ENCODE results near the gene DEF6.
"Not testable (repeated sequence)": the region's sequence is repeated elsewhere in the genome, so short reads cannot be mapped to it uniquely, and the experiment has no call there.

Gene DEF6

DNA sequence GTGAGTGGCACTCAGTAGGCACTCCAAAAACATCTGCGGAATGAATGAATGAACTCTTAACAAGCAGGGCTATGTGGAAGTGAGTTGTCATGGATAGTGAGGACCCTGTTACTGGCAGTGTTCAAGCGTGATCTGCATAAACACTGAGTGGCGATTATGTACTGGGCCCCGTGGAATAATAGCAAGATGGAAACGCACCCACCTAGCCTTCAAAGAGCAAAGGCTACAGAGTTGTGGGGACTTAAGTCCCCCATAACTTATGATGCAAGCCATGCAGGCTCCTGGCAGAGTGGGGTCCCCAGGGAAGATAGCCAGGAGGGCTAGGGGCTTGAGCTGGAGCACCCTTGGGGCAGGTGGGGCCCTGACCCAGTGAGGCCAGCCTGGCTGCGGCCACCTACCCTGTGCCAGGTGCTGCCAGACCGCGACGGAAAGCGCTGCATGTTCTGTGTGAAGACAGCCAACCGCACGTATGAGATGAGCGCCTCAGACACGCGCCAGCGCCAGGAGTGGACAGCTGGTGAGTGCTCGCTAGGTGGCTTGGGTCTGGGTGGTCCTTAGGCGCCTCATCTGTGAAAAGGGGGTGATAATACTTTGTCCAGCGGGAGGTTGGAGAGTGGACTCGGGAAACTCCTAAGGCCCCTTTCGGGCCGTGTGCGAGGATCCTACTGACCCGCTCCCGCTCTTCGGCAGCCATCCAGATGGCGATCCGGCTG, 20.0 kb downstream of the DEF6 start:
- Histone ChIP-seq H3K4me3 (ENCODE audit: low read length) (peak overlapping the region; percentile 83), H3K9me3 (replicated peaks; ENCODE audit: low read length) (no peaks in the 10 kb centered on the region), H3K4me2 (ENCODE audit: low read length) (peak overlapping the region; percentile 97), H3K36me3 (ENCODE audit: insufficient read depth, low read length) (no peaks in the 10 kb centered on the region), H3K27me3 (ENCODE audit: control insufficient read depth, insufficient read depth, low read length) (peaks cover 36% of the 10 kb centered on the region), H3K4me1 (ENCODE audit: control insufficient read depth, insufficient read depth, low read length) (peaks cover 11% of the 10 kb centered on the region), H3K9ac (ENCODE audit: low read depth, low read length) (peak overlapping the region; percentile 10)

DNA sequence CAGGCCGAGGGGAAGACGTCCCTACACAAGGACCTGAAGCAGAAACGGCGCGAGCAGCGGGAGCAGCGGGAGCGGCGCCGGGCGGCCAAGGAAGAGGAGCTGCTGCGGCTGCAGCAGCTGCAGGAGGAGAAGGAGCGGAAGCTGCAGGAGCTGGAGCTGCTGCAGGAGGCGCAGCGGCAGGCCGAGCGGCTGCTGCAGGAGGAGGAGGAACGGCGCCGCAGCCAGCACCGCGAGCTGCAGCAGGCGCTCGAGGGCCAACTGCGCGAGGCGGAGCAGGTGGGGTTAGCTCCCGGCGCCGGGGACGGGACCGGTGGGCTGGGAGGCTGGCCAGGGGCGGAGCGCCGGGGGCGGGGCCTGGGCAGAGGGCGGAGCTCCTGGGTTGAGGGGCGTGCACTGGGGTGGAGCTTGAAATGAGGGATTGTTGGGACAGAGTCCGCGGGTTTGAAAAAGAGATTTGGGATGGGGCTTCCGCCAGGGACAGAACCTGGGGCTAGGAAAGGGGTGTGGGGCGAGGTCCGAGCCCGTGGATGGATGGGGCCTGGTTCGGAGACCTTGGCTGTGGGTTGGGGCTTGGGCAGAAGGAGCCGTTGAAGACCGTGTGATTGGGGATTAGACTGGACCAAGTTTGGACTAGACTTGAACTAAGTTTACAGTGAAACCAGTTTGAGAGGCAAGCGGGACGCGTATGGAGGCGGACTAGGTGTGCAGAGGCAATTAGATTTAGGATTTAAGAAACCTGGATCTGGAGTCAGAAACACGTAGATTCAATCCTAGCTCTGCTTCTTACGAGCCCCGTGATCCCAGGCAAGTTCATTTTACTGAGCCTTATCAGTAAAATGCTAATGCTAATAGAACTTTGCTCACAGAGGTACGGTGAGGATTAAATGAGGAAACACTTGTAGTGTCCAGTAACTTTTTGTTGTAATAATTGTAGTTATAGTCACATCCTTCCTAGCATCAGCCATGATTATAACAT, 20.9 kb downstream of the DEF6 start:
- H3K36me3 ChIP-seq (ENCODE audit: insufficient read depth, low read length): no peaks in the 10 kb centered on the region
- H3K4me2 ChIP-seq (ENCODE audit: low read length): peak overlapping the region; percentile 97
- H3K4me3 ChIP-seq (ENCODE audit: low read length): peak overlapping the region; percentile 83
- H3K27me3 ChIP-seq (ENCODE audit: control insufficient read depth, insufficient read depth, low read length): peaks cover 31% of the 10 kb centered on the region
- H3K4me1 ChIP-seq (ENCODE audit: control insufficient read depth, insufficient read depth, low read length): peaks cover 11% of the 10 kb centered on the region
- H3K9ac ChIP-seq (ENCODE audit: low read depth, low read length): peak overlapping the region; percentile 56
- H3K9me3 ChIP-seq (replicated peaks; ENCODE audit: low read length): no peaks in the 10 kb centered on the region

DNA sequence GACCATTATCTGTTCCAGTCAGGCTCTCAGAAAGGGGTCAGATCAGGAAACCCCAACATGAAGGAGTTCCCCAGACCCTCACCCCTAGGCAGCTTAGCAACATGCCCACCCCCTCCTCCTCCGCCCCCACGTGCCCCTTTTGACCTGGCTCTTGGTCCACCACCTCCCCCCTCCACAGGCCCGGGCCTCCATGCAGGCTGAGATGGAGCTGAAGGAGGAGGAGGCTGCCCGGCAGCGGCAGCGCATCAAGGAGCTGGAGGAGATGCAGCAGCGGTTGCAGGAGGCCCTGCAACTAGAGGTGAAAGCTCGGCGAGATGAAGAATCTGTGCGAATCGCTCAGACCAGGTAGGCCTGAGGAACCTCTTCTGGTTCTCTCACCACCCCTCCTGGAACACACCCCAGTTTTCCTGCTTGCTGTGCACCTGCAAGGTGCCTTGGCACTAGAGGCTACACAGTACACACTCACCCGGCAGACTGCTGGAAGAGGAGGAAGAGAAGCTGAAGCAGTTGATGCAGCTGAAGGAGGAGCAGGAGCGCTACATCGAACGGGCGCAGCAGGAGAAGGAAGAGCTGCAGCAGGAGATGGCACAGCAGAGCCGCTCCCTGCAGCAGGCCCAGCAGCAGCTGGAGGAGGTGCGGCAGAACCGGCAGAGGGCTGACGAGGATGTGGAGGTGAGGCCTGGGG, 21.9 kb downstream of the DEF6 start:
- Histone ChIP-seq H3K9me3 (replicated peaks; ENCODE audit: low read length) (no peaks in the 10 kb centered on the region), H3K27me3 (ENCODE audit: control insufficient read depth, insufficient read depth, low read length) (peaks cover 31% of the 10 kb centered on the region), H3K9ac (ENCODE audit: low read depth, low read length) (no peak overlapping the region), H3K4me1 (ENCODE audit: control insufficient read depth, insufficient read depth, low read length) (peaks cover 11% of the 10 kb centered on the region), H3K4me2 (ENCODE audit: low read length) (no peak overlapping the region), H3K36me3 (ENCODE audit: insufficient read depth, low read length) (no peaks in the 10 kb centered on the region), H3K4me3 (ENCODE audit: low read length) (no peak overlapping the region)

DNA sequence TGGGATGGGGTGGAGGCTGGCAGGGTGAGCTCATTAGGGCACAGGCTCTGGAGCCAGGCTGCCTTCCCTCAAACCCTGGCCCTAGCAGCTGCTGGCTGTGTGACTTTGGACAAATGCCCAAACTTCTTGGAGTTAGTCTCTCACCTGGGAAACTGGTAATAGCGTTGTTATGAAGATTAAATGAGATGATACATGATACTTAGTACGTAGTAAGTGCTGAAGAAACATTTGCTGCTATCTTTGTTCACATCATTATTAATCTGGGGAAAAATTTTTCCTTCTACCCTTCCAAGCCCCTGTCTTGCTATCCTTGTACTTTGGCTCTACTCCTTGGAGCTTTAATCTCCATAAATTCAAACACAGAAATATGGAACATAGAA, 22.4 kb downstream of the DEF6 start:
- no peak overlapping the region for H3K4me2 ChIP-seq (ENCODE audit: low read length)
- H3K36me3 ChIP-seq (ENCODE audit: insufficient read depth, low read length): no peaks in the 10 kb centered on the region
- peaks cover 11% of the 10 kb centered on the region for H3K4me1 ChIP-seq (ENCODE audit: control insufficient read depth, insufficient read depth, low read length)
- H3K27me3 ChIP-seq (ENCODE audit: control insufficient read depth, insufficient read depth, low read length): peaks cover 28% of the 10 kb centered on the region
- H3K4me3 ChIP-seq (ENCODE audit: low read length): no peak overlapping the region
- H3K9ac ChIP-seq (ENCODE audit: low read depth, low read length): no peak overlapping the region
- no peaks in the 10 kb centered on the region for H3K9me3 ChIP-seq (replicated peaks; ENCODE audit: low read length)

DNA sequence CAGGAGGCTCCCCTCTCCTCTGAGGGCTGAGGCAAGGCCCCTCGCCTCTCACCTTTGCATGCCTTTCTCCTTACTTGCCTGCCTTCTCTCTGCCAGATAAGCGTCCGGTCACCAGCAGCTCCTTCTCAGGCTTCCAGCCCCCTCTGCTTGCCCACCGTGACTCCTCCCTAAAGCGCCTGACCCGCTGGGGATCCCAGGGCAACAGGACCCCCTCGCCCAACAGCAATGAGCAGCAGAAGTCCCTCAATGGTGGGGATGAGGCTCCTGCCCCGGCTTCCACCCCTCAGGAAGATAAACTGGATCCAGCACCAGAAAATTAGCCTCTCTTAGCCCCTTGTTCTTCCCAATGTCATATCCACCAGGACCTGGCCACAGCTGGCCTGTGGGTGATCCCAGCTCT, 23.5 kb downstream of the DEF6 start:
- H3K9ac ChIP-seq (ENCODE audit: low read depth, low read length): no peak overlapping the region

DNA sequence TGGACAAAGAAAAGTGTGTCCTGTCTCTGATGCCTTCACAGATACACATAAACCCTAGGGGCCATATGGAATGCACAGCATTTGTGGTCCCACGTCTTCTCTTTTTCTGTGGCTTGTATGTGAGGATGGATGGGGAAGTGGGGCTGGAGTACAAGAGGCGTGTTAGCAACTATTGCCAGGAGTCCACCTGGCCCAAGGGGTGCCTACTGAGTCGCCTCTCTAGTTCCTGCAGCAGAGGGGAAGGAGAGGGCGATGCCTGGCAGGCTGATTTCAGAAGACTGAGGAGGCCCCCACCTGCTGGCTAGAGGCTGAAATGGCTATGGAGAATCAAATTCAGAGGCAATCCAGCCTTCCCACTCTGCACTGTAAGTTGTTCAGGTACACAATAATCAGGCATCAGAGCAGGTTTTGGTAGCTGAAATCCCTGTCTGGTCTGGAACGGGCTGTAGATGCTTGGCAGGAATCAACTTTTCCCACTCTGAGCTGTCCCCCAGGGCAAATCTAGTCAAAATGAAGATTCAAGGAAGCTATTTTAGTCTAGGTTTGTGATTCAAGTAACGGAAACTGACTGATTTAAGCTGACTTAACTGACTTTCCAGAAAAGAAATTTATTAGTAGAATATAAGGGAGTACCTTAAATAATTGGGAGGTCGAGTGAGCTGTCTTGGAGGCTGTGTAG, 29.9 kb downstream of the DEF6 start:
- Histone ChIP-seq H3K9me3 (replicated peaks; ENCODE audit: low read length) (no peaks in the 10 kb centered on the region), H3K27me3 (ENCODE audit: control insufficient read depth, insufficient read depth, low read length) (no peaks in the 10 kb centered on the region), H3K4me1 (ENCODE audit: control insufficient read depth, insufficient read depth, low read length) (no peaks in the 10 kb centered on the region), H3K4me2 (ENCODE audit: low read length) (no peak overlapping the region), H3K9ac (ENCODE audit: low read depth, low read length) (no peak overlapping the region), H3K4me3 (ENCODE audit: low read length) (no peak overlapping the region), H3K36me3 (ENCODE audit: insufficient read depth, low read length) (no peaks in the 10 kb centered on the region)

More for the DNA sequence above, 23.5 kb downstream of the DEF6 start:
- Histone ChIP-seq H3K9me3 (replicated peaks; ENCODE audit: low read length) (no peaks in the 10 kb centered on the region), H3K4me1 (ENCODE audit: control insufficient read depth, insufficient read depth, low read length) (peaks cover 11% of the 10 kb centered on the region), H3K27me3 (ENCODE audit: control insufficient read depth, insufficient read depth, low read length) (peaks cover 23% of the 10 kb centered on the region), H3K4me3 (ENCODE audit: low read length) (no peak overlapping the region), H3K4me2 (ENCODE audit: low read length) (no peak overlapping the region), H3K36me3 (ENCODE audit: insufficient read depth, low read length) (no peaks in the 10 kb centered on the region)

DNA sequence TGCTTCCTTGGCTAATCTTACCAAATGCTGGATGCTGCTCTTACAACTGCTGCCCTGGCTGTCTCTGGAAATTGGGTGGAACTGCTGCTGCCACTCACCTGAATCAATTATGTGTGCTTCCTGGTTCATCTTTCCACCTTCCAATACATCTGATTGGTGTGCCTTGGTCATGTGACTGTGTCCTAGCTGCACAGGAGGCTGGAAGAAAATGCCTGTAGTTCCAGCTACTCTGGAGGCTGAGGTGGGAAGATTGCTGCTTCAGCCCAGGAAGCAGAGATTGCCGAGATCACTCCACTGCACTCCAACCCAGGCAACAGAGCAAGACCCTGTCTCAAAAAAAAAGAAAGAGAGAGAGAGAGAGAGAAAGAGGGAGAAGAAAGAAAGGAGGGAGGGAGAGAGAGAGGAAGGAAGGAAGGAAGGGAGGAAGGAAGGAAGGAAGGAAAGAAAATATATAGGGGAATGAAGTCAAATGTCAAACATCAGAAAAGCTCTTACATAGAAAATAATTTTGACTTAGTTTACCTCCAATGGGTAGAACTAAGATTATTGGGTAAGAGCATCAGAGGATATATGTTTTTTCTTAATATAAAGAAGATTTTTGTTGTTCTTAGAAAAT, 30.6 kb downstream of the DEF6 start:
- Histone ChIP-seq H3K4me2 (ENCODE audit: low read length) (no peak overlapping the region), H3K9ac (ENCODE audit: low read depth, low read length) (no peak overlapping the region), H3K27me3 (ENCODE audit: control insufficient read depth, insufficient read depth, low read length) (no peaks in the 10 kb centered on the region), H3K9me3 (replicated peaks; ENCODE audit: low read length) (no peaks in the 10 kb centered on the region), H3K4me3 (ENCODE audit: low read length) (no peak overlapping the region), H3K4me1 (ENCODE audit: control insufficient read depth, insufficient read depth, low read length) (no peaks in the 10 kb centered on the region), H3K36me3 (ENCODE audit: insufficient read depth, low read length) (no peaks in the 10 kb centered on the region)

DNA sequence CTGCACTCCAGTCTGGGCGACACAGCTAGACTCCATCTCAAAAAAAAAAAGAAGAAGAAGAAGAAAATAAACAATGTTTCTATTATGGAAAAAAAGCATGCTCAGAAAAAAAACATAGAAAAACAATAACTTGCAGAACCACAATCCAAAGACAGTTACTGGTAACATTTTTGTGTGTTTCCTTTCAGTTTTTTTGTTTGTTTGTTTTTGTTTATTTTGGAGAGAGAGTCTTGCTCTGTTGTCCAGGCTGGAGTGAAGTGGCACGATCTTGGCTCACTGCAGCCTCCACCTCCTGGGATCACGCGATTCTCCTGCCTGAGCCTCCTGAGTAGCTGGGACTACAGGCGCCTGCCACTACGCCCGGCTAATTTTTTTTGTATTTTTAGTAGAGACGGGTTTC, 31.3 kb downstream of the DEF6 start:
- H3K27me3 ChIP-seq (ENCODE audit: control insufficient read depth, insufficient read depth, low read length); H3K4me3 ChIP-seq (ENCODE audit: low read length); H3K36me3 ChIP-seq (ENCODE audit: insufficient read depth, low read length); H3K4me2 ChIP-seq (ENCODE audit: low read length); H3K9ac ChIP-seq (ENCODE audit: low read depth, low read length); H3K9me3 ChIP-seq (replicated peaks; ENCODE audit: low read length); H3K4me1 ChIP-seq (ENCODE audit: control insufficient read depth, insufficient read depth, low read length): not testable (repeated sequence)

DNA sequence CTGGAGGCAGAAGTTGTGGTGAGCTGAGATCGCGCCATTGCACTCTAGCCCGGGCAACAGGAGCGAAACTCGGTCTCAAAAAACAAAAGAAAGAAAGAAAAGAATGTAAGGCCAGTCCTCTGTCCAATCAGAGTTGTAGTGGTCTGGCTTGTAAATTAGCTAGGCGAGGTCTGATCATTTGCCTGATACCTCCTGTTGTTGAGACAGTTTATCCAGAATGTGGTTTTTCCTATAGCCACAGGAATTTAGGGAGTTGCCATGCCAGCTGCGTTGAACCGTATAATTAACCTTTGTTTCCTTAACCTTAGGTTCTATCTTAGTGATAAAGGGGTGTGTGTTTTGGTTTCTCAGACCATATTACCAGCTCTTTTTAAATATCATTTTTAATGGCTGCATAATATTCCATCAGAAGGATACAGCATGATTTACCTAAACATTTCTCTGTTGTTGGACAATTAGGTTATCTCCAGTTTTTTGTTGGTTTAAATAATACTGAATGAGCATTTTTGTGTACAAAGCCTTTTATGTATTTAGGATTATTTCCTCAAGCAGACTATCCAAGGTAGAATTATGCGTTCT, 33.0 kb downstream of the DEF6 start:
- Histone ChIP-seq H3K4me1 (ENCODE audit: control insufficient read depth, insufficient read depth, low read length) (no peaks in the 10 kb centered on the region), H3K4me3 (ENCODE audit: low read length) (no peak overlapping the region), H3K9me3 (replicated peaks; ENCODE audit: low read length) (no peaks in the 10 kb centered on the region), H3K4me2 (ENCODE audit: low read length) (no peak overlapping the region), H3K27me3 (ENCODE audit: control insufficient read depth, insufficient read depth, low read length) (no peaks in the 10 kb centered on the region), H3K9ac (ENCODE audit: low read depth, low read length) (no peak overlapping the region), H3K36me3 (ENCODE audit: insufficient read depth, low read length) (no peaks in the 10 kb centered on the region)

DNA sequence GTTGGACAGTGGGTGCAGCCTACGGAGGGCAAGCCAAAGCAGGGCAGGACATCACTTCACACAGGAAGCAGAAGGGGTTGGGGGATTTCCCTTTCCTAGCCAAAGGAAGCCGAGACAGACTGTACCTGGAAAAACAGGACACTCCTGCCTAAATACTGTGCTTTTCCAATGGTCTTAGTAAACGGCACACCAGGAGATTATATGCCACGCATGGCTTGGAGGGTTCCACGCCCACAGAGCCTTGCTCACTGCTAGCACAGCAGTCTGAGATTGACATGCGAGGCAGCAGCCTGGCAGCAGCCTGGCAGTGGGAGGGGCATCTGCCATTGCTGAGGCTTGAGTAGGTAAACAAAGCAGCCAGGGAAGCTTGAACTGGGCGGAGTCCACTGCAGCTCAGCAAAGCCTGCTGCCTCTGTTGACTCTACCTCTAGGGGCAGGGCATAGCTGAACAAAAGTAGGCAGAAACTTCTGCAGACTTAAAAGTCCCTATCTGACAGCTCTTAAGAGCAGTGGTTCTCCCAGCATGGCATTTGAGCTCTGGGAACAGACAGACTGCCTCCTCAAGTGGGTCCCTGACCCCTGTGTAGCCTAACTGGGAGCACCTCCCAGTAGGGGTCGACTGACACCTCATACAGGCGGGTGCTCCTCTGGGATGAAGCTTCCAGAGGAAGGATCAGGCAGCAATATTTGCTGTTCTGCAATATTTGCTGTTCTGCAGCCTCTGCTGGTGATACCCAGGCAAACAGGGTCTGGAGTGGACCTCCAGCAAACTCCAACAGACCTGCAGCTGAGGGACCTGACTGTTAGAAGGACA, 34.7 kb downstream of the DEF6 start:
- H3K4me1 ChIP-seq (ENCODE audit: control insufficient read depth, insufficient read depth, low read length); H3K4me3 ChIP-seq (ENCODE audit: low read length); H3K9me3 ChIP-seq (replicated peaks; ENCODE audit: low read length); H3K36me3 ChIP-seq (ENCODE audit: insufficient read depth, low read length); H3K4me2 ChIP-seq (ENCODE audit: low read length); H3K27me3 ChIP-seq (ENCODE audit: control insufficient read depth, insufficient read depth, low read length); H3K9ac ChIP-seq (ENCODE audit: low read depth, low read length): not testable (repeated sequence)

Data from skeletal muscle satellite cell (primary cell).